ENCODE measurements around the gene ZNF227.

DNA sequence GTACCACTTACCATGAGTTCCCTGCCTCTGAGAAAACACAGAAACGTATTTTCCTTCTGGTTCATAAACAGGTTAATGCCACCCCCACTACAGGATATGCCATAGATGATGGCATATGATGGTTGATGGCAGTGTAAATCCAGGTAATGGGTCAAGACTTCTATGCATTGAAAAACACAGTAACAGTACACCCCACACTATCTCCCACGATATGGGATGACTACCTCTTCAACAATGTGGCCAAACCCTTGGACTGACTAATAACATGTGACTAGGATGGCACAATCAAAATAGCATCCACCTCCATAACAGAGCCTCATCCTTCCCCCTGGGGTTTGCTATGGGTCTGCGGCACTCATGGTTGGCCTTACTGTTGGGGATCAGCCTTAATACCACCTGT lies 70.5 kb downstream of the ZNF227 start:
- TF ChIP-seq, protein P1, sequence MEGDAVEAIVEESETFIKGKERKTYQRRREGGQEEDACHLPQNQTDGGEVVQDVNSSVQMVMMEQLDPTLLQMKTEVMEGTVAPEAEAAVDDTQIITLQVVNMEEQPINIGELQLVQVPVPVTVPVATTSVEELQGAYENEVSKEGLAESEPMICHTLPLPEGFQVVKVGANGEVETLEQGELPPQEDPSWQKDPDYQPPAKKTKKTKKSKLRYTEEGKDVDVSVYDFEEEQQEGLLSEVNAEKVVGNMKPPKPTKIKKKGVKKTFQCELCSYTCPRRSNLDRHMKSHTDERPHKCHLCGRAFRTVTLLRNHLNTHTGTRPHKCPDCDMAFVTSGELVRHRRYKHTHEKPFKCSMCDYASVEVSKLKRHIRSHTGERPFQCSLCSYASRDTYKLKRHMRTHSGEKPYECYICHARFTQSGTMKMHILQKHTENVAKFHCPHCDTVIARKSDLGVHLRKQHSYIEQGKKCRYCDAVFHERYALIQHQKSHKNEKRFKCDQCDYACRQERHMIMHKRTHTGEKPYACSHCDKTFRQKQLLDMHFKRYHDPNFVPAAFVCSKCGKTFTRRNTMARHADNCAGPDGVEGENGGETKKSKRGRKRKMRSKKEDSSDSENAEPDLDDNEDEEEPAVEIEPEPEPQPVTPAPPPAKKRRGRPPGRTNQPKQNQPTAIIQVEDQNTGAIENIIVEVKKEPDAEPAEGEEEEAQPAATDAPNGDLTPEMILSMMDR (IDR thresholded peaks at IDR 0.05; ENCODE audit: low read depth, low read length) = no peak
- no peak for TF ChIP-seq EZH2phosphoT487 (IDR thresholded peaks at IDR 0.05; ENCODE audit: low read depth)
